HCT116 (cell line): ENCODE measurements around the gene PKHD1. TPM values are rescaled to one million over a fixed set of nuclear protein-coding genes. Genes with fewer than 3 reads are reported as not detected.

ENCODE experiments used
- ATAC-seq: fragments of 200-7000 bp; cut with Tn5 transposase; 2 replicates; pipeline ENCODE4 v1.9.1; 2020; ENCODE audit warnings: mild to moderate bottlenecking, moderate library complexity
- BruUV-seq: library from RNA; stranded (reverse); fragments of 400-500 nt; replicated peaks from 2 replicates; lab custom pipeline; 2021; lab: Mats Ljungman, UMichigan
- CTCF ChIA-PET: fragments of 300-600 bp; sonication (Branson Sonifier 250); formaldehyde crosslinking; loops from one replicate; lab custom pipeline; 2021; ENCODE audit warnings: antibody characterized with exemption; lab: Charles Lee
- POLR2A ChIA-PET: fragments of 300-600, 350-600 bp; sonication (Branson Sonifier 250); formaldehyde crosslinking; loops from one replicate; lab custom pipeline; 2021; ENCODE audit warnings: antibody characterized with exemption; lab: Charles Lee
- RAD21 ChIA-PET, 2 experiments: fragments of 300-600 bp; sonication (Branson Sonifier 250); formaldehyde crosslinking; loops; one replicate each; lab custom pipeline; 2023; ENCODE audit warnings: low total read pairs in 2 of 2; ENCODE audit not compliant: uncharacterized antibody in 2 of 2, unreplicated experiment in 2 of 2, low non-redundant PET in 1 of 2; lab: Charles Lee
- DNase-seq: peaks from one replicate; pipeline ENCODE4 v3.0.0-alpha.2; 2010; ENCODE audit warnings: low read depth, low spot score
- H2AFZ ChIP-seq: fragments of 200-600 bp; shearing (Covaris generic), sonication (generic); 2 replicates; pipeline ENCODE4 v1.6.1; 2017; ENCODE audit warnings: low read depth, mixed run types, mixed read lengths, antibody characterized with exemption, low read length; ENCODE audit not compliant: poor library complexity, severe bottlenecking
- H3K27ac ChIP-seq: 2 replicates; pipeline ENCODE4 v1.5.1; 2012; ENCODE audit warnings: low read depth, low read length
- H3K27me3 ChIP-seq: fragments of 200-600 bp; sonication (generic); 2 replicates; pipeline ENCODE4 v1.6.1; 2016; ENCODE audit warnings: mixed run types, low read length, mixed read lengths; ENCODE audit not compliant: insufficient read depth
- H3K36me3 ChIP-seq, 2 experiments: fragments of 200-500 bp in 1 of 2; fragments of 200-600 bp in 1 of 2; sonication (Bioruptor generic) in 1 of 2; sonication (generic) in 1 of 2; 2 replicates each; pipeline versions ENCODE4 v1.5.1 to v1.6.1; 2014 to 2016; ENCODE audit warnings: low read length in 2 of 2, inconsistent platforms in 1 of 2, mixed read lengths in 1 of 2, mixed run types in 1 of 2; ENCODE audit not compliant: insufficient read depth in 2 of 2, control insufficient read depth in 1 of 2
- H3K4me1 ChIP-seq, 2 experiments: fragments of 200-600 bp in 1 of 2; sonication (generic) in 1 of 2; 2 replicates each; pipeline versions ENCODE4 v1.5.1 to v1.6.1; 2012 to 2017; ENCODE audit warnings: low read length in 2 of 2, inconsistent platforms in 1 of 2, mild to moderate bottlenecking in 1 of 2, mixed read lengths in 1 of 2, mixed run types in 1 of 2, moderate library complexity in 1 of 2; ENCODE audit not compliant: insufficient read depth in 2 of 2, control insufficient read depth in 1 of 2
- H3K4me2 ChIP-seq: fragments of 200-600 bp; sonication (generic); 2 replicates; pipeline ENCODE4 v1.6.1; 2017; ENCODE audit warnings: mixed run types, low read length, mixed read lengths
- H3K4me3 ChIP-seq, 2 experiments: fragments of 200-600 bp in 1 of 2; sonication (generic) in 1 of 2; replicated peaks in 1 of 2; 2 replicates each; pipeline ENCODE4 v1.5.1; 2011 to 2016; ENCODE audit warnings: low read length in 2 of 2, control low read depth in 1 of 2, low read depth in 1 of 2, mild to moderate bottlenecking in 1 of 2, mixed read lengths in 1 of 2, mixed run types in 1 of 2
- H3K79me2 ChIP-seq: fragments of 200-600 bp; sonication (generic); 2 replicates; pipeline ENCODE4 v1.6.1; 2017; ENCODE audit warnings: mild to moderate bottlenecking, mixed run types, low read length, moderate library complexity, mixed read lengths; ENCODE audit not compliant: insufficient read depth
- H3K9ac ChIP-seq: fragments of 200-600 bp; sonication (generic); 2 replicates; pipeline ENCODE4 v1.6.1; 2016; ENCODE audit warnings: low read length, mixed read lengths
- H3K9me2 ChIP-seq: fragments of 200-600 bp; sonication (generic), shearing (Covaris generic); 2 replicates; pipeline ENCODE4 v1.6.1; 2017; ENCODE audit warnings: mixed run types, mild to moderate bottlenecking, moderate library complexity; ENCODE audit not compliant: insufficient read depth
- H3K9me3 ChIP-seq, 2 experiments: fragments of 200-500 bp in 1 of 2; fragments of 200-600 bp in 1 of 2; sonication (Bioruptor generic) in 1 of 2; sonication (generic) in 1 of 2; 2 replicates each; pipeline ENCODE4 v1.6.1; 2014 to 2017; ENCODE audit warnings: low read length in 2 of 2, mixed read lengths in 2 of 2, inconsistent platforms in 1 of 2, low read depth in 1 of 2, mild to moderate bottlenecking in 1 of 2, mixed run types in 1 of 2, moderate library complexity in 1 of 2; ENCODE audit not compliant: control insufficient read depth in 1 of 2, insufficient read depth in 1 of 2
- H4K20me1 ChIP-seq: fragments of 200-600 bp; sonication (generic), shearing (Covaris generic); 2 replicates; pipeline ENCODE4 v1.6.1; 2017; ENCODE audit warnings: mixed run types, mild to moderate bottlenecking, moderate library complexity; ENCODE audit not compliant: insufficient read depth
- CBX3 ChIP-seq: IDR thresholded peaks from 2 replicates; pipeline ENCODE4 v1.6.1; 2012; ENCODE audit warnings: low read depth
- CEBPB ChIP-seq: IDR thresholded peaks from 2 replicates; pipeline ENCODE4 v1.6.1; 2012; ENCODE audit warnings: low read depth
- ELF1 ChIP-seq: IDR thresholded peaks from 2 replicates; pipeline ENCODE4 v1.6.1; 2012; ENCODE audit warnings: low read depth, borderline replicate concordance
- EZH2phosphoT487 ChIP-seq: fragments of 200-600 bp; IDR thresholded peaks from 2 replicates; pipeline ENCODE4 v1.6.1; 2018; ENCODE audit warnings: antibody characterized with exemption, borderline replicate concordance
- FOSL1 ChIP-seq: IDR thresholded peaks from 2 replicates; pipeline ENCODE4 v1.6.1; 2012; ENCODE audit warnings: low read depth
- POLR2A ChIP-seq: IDR thresholded peaks from 2 replicates; pipeline ENCODE4 v1.7.0; 2011; ENCODE audit warnings: borderline replicate concordance; ENCODE audit not compliant: insufficient read depth, insufficient read length; ENCODE audit errors: extremely low read depth
- POLR2AphosphoS5 ChIP-seq: IDR thresholded peaks from 2 replicates; pipeline ENCODE4 v1.6.1; 2011; ENCODE audit warnings: mild to moderate bottlenecking, low read depth, low read length, moderate library complexity
- RAD21 ChIP-seq: IDR thresholded peaks from 2 replicates; pipeline ENCODE4 v1.6.1; 2012; ENCODE audit warnings: low read depth, mild to moderate bottlenecking
- SIN3A ChIP-seq: IDR thresholded peaks from 2 replicates; pipeline ENCODE4 v1.6.1; 2012; ENCODE audit warnings: low read depth
- SRF ChIP-seq: IDR thresholded peaks from 2 replicates; pipeline ENCODE4 v1.6.1; 2012; ENCODE audit warnings: low read depth
- YY1 ChIP-seq: IDR thresholded peaks from 2 replicates; pipeline ENCODE4 v1.6.1; 2011; ENCODE audit warnings: low read length, low read depth, moderate library complexity, mild to moderate bottlenecking; ENCODE audit not compliant: insufficient replicate concordance; ENCODE audit errors: extremely low read depth
- ZNF274 ChIP-seq: fragments of 200-500 bp; sonication (Bioruptor generic); IDR thresholded peaks from 2 replicates; pipeline ENCODE4 v1.6.1; 2014; ENCODE audit warnings: mild to moderate bottlenecking, low read depth, low read length, inconsistent platforms
- intact Hi-C: fragments of 100-400 bp; cut with micrococcal nuclease; formaldehyde crosslinking; loops from 2 replicates; pipeline ENCODE4 v1.10.0; 2022
- total RNA-seq: library from RNA; stranded (reverse); gene quantifications from one replicate; pipeline ENCODE4 v1.2.1, GENCODE V29; 2021; ENCODE audit not compliant: unreplicated experiment
- TF ChIP-seq, protein P1 (sequence below): IDR thresholded peaks from 2 replicates; pipeline ENCODE4 v1.6.1; 2012; ENCODE audit warnings: low read depth
- TF ChIP-seq, protein P2 (sequence below): IDR thresholded peaks from 2 replicates; pipeline ENCODE4 v1.6.1; 2012
- TF ChIP-seq, protein P3 (sequence below), 3 experiments: fragments of 200-600 bp in 1 of 3; sonication (generic) in 1 of 3; IDR thresholded peaks in 2 of 3; conservative IDR thresholded peaks in 1 of 3; 2 replicates each; pipeline ENCODE4 v1.5.1; 2012 to 2017; ENCODE audit warnings: low read depth in 2 of 3, low read length in 2 of 3, antibody characterized with exemption in 1 of 3, borderline replicate concordance in 1 of 3, control low read depth in 1 of 3, mild to moderate bottlenecking in 1 of 3, mixed read lengths in 1 of 3, mixed run types in 1 of 3, moderate library complexity in 1 of 3; ENCODE audit not compliant: insufficient read depth in 1 of 3

Gene PKHD1
- total RNA-seq, 1 experiment from 2014 or later, result not detected

DNA sequence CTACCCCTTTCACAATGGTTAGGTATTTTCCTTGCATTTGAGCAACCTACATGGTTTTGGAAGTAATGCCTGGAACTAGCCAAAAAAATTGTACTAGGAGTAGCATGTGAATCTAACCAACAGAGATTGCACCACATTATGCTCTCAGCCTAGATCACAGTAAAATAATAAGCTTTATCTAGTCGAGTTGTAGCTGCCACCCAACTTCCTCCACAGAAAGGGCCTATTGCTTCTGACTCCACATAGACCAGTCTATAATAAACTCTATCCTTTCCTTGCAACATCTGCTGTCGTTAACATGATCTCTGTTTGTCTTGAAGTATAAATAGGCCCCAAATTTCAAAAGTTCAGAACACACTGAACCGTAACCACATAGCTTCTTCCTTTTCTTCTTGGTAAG is 375.5 kb downstream of the PKHD1 start:
- no peaks in the 10 kb centered on the region for H3K4me1 ChIP-seq
- H4K20me1 ChIP-seq, result no peaks in the 10 kb centered on the region
- no peak overlapping the region for H2AFZ ChIP-seq
- RAD21 ChIA-PET, result no interaction called here
- CTCF ChIA-PET, result no interaction called here
- POLR2A ChIA-PET, result no interaction called here
- intact Hi-C loops, result no loop called here
- H3K27me3 ChIP-seq, result no peaks in the 10 kb centered on the region
- ATAC-seq (no peak), DNase-seq (no peak)
- no peaks in the 10 kb centered on the region for H3K9me2 ChIP-seq
- H3K4me2 ChIP-seq, result no peak overlapping the region
- H3K4me3 ChIP-seq, result no peak overlapping the region
- no TSS peak for BruUV-seq
- no peaks in the 10 kb centered on the region for H3K79me2 ChIP-seq
- TF ChIP-seq, protein P1, sequence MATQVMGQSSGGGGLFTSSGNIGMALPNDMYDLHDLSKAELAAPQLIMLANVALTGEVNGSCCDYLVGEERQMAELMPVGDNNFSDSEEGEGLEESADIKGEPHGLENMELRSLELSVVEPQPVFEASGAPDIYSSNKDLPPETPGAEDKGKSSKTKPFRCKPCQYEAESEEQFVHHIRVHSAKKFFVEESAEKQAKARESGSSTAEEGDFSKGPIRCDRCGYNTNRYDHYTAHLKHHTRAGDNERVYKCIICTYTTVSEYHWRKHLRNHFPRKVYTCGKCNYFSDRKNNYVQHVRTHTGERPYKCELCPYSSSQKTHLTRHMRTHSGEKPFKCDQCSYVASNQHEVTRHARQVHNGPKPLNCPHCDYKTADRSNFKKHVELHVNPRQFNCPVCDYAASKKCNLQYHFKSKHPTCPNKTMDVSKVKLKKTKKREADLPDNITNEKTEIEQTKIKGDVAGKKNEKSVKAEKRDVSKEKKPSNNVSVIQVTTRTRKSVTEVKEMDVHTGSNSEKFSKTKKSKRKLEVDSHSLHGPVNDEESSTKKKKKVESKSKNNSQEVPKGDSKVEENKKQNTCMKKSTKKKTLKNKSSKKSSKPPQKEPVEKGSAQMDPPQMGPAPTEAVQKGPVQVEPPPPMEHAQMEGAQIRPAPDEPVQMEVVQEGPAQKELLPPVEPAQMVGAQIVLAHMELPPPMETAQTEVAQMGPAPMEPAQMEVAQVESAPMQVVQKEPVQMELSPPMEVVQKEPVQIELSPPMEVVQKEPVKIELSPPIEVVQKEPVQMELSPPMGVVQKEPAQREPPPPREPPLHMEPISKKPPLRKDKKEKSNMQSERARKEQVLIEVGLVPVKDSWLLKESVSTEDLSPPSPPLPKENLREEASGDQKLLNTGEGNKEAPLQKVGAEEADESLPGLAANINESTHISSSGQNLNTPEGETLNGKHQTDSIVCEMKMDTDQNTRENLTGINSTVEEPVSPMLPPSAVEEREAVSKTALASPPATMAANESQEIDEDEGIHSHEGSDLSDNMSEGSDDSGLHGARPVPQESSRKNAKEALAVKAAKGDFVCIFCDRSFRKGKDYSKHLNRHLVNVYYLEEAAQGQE, result no peak
- TF ChIP-seq YY1 (no peak), ELF1 (no peak), CBX3 (no peak), FOSL1 (no peak), POLR2AphosphoS5 (no peak), EZH2phosphoT487 (no peak), CEBPB (no peak), SRF (no peak), RAD21 (no peak), POLR2A (no peak), SIN3A (no peak), ZNF274 (no peak)
- TF ChIP-seq, protein P2, sequence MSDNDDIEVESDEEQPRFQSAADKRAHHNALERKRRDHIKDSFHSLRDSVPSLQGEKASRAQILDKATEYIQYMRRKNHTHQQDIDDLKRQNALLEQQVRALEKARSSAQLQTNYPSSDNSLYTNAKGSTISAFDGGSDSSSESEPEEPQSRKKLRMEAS, result no peak
- TF ChIP-seq, protein P3, sequence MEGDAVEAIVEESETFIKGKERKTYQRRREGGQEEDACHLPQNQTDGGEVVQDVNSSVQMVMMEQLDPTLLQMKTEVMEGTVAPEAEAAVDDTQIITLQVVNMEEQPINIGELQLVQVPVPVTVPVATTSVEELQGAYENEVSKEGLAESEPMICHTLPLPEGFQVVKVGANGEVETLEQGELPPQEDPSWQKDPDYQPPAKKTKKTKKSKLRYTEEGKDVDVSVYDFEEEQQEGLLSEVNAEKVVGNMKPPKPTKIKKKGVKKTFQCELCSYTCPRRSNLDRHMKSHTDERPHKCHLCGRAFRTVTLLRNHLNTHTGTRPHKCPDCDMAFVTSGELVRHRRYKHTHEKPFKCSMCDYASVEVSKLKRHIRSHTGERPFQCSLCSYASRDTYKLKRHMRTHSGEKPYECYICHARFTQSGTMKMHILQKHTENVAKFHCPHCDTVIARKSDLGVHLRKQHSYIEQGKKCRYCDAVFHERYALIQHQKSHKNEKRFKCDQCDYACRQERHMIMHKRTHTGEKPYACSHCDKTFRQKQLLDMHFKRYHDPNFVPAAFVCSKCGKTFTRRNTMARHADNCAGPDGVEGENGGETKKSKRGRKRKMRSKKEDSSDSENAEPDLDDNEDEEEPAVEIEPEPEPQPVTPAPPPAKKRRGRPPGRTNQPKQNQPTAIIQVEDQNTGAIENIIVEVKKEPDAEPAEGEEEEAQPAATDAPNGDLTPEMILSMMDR (IDR thresholded peaks at IDR 0.05 in 2 of 3, conservative IDR thresholded peaks at IDR 0.05 in 1 of 3; ENCODE audit: borderline replicate concordance in 1 of 3, insufficient read depth in 1 of 3, low read depth in 2 of 3, low read length in 2 of 3), result no peak
- H3K9ac ChIP-seq, result no peak overlapping the region
- no peak overlapping the region for H3K27ac ChIP-seq
- peaks cover 0 to 6% of the 10 kb centered on the region in 2 experiments; a peak in 2 of 4 replicates for H3K9me3 ChIP-seq
- H3K36me3 ChIP-seq, result no peaks in the 10 kb centered on the region
